CD4-positive, alpha-beta T cell treated with Interleukin-15 for 4 hours (primary cell): ENCODE results near the gene GJD2.

ENCODE experiments used
- DNase-seq: peaks from one replicate; pipeline ENCODE4 v3.0.0-alpha.2; 2020; ENCODE audit warnings: low spot score

Gene GJD2

GRCh38 chr15:34754674-34755418 is at the start of gene GJD2:
TSS of gene GJD2 (minus strand) at chr15:34754998. CDS start at chr15:34754488, 510 bp downstream.
- DNase-seq: no peak

- DNase-seq: no peak
These were observed 49.3 kb upstream of the GJD2 start for GRCh38 chr15:34804113-34804512.

- DNase-seq: no peak
These were observed 48.3 kb upstream of the GJD2 start for GRCh38 chr15:34802803-34803750.

DNA sequence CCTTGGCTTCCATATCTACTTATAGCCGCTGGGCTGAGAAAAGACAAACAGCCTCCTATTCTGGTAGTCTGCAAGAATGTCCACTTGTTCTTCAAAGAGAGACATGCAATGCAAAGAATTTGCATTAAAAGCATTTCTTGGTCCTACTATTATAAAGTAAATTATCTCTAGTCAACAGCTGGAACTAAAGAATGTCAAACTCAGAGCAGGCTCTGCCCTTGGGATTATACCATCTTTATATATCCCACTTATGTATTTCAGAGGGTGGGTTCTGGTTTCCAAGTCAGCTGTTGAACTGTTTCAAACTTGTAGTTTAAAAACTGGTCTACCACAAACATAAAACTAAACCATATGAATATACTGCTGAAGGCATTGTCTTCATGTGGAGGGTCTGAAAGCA is 47.6 kb upstream of the GJD2 start:
- DNase-seq: no peak

GRCh38 chr15:34799149-34800101 is 44.6 kb upstream of the GJD2 start:
- DNase-seq: no peak

DNA sequence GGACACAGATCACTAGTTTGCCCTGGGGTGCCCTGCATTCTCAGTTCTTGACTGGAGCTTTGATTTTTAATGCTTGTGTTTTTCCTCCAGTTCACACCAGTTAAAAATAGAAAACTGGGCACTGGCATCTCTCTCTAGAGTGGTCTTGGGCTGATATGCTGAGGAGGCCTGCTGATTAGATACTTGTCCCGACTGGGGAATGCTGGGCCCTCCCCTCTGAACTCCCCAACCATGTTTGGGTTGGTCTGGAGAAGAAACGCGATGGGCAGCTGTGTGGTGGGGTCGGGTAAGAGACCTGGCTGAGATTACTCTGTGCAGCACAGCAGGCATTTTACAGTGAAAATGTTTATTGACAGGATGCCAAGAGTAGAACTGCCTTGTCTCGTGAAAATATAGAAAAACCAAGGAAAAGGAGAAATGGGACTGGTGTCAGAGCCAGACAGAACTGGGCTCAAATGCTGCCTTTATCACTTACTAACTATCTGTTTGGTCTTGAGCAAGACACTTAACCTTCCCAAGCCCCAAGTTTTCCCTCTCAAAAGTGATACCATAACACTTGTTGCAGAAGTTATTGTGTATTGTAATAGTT is 42.1 kb upstream of the GJD2 start:
- no peak for DNase-seq

DNA sequence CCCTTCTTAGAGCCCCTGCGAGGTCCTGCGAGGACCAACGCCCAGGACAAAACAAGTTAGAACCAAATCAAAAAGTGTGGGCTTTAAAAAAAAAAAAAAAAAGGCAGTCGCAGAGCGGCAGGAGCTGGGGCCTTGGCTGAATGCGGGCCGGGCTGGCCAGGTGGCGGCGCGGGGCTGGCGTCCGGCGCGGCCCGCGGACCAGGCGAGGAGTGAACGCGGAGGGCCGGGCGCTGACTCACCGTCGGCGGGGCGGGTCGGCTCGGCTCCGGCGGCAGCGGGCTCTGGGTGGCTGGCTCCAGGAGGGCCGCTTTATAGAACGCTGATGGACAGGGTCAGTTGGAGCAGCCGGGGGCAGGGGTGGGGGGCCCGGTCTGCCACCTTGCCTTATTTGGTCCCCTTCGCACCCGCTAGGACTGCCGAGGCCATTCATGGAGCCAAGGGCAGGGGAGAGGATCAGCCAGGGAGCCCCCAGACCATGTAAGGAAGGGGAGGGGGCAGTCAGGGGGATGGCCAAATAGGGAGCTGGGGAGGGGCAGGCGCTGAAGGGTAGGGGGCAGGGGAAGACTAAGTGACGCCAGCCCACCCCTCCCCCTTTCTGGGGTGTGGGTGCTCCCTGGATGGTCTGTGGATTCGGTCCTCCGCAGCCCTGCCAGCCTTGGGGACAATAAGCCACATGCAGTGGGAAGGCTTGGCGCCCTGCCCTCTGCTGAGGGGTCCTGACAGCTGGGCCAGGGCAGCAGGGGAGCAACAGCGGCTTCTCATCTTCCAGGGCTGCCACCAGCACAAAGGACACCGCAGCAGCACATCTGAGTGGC is 40.7 kb upstream of the GJD2 start, which contains the start of gene ACTC1:
Gene ACTC1 (minus strand): TSS at position 283 of the 815 bp plus-strand sequence. CDS start 741 bp downstream, outside the sequence.
- no peak for DNase-seq

- DNase-seq: no peak
These were observed 39.9 kb upstream of the GJD2 start for GRCh38 chr15:34794590-34795206.

DNA sequence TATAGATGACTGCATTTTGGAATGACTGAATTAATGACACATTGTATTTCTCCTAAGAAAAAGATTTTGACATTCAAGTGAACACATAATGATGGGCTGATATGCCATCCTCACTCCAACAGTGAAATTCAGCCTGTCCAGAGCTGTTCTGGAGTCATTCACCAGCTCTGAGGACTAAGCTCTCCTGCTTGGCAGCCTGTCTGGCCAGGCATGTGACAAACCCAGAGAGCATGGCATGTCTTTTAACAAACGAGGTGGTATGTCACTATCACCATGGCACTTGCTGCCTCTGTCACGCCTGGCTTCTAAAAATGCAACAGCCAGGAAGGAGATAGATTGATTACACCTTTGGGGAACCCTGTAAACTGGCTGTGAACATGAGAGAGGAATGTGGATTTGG is 39.1 kb upstream of the GJD2 start:
- DNase-seq: no peak

DNA sequence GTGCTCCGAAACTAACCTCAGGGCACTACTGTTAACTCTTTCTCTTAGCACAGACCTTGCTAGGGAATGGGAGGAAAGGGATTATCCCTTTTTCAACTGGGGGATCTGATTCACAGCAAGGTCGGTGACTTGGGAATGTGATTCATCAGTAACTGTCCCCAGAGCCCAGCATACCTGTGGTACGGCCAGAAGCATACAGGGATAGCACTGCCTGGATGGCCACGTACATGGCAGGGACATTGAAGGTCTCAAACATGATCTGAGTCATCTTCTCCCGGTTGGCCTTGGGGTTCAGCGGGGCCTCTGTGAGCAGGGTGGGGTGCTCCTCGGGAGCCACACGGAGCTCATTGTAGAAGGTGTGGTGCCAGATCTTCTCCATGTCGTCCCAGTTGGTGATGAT is 38.3 kb upstream of the GJD2 start:
- DNase-seq: no peak

GRCh38 chr15:34791701-34792100 is 36.9 kb upstream of the GJD2 start:
- no peak for DNase-seq

DNA sequence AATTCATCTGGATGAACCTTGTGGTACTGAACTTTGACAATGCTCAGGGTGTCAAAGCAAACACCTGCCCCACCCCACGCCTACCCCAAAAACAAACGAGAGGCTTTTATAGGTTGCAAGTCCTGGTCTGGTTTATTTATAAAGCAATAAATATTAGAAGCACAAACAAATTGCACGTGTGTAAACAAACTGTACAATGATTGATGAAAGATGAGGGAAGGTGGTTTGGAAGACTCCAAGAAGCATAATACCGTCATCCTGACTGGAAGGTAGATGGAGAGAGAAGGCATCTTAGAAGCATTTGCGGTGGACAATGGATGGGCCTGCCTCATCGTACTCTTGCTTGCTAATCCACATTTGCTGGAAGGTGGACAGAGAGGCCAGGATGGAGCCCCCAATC is 35.3 kb upstream of the GJD2 start:
- no peak for DNase-seq

DNA sequence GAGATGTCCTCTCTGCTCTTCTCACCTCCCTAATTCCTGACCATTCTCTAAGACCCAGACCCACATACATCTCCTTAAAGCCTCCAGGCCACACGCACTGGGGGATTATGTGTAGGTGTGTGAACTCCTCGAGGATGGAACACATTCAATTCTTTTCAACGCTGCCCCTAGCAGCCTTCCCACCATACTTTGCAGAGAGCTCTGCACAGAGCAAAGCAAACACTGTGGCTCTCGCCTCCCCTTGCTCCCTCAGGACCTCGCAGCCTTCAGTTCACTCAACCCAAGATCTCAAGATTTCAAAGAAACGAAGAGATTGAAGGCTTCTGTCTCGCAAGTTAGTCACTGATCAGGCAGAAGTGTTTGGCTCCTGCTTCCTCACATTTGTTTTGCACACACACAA is 34.5 kb upstream of the GJD2 start:
- no peak for DNase-seq

- no peak for DNase-seq
These were observed 31.4 kb upstream of the GJD2 start for GRCh38 chr15:34786206-34786605.

- no peak for DNase-seq
These were observed 29.2 kb upstream of the GJD2 start for GRCh38 chr15:34783991-34784390.

DNA sequence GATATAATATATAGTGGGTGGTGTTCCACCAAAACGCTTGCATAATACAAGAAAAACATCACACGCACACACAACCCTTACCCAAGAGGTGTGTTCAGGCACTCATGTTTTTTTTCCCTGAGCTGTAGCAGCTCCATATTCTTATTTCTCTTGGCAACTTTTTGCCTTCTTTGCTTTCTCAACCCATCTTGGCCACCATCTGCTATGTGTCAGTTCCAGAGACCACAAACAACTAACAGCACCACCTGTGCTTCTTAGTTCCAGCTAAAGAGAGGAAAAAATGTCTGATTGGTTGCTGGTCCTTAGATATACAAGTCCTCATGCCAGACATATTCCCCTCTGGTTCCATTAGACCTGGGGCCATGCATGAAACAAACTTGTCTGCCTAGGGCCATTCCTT is 28.6 kb upstream of the GJD2 start:
- no peak for DNase-seq

GRCh38 chr15:34782901-34783300 is 28.1 kb upstream of the GJD2 start:
- no peak for DNase-seq

- DNase-seq: no peak
These were observed 25.9 kb upstream of the GJD2 start for GRCh38 chr15:34780725-34781124.

DNA sequence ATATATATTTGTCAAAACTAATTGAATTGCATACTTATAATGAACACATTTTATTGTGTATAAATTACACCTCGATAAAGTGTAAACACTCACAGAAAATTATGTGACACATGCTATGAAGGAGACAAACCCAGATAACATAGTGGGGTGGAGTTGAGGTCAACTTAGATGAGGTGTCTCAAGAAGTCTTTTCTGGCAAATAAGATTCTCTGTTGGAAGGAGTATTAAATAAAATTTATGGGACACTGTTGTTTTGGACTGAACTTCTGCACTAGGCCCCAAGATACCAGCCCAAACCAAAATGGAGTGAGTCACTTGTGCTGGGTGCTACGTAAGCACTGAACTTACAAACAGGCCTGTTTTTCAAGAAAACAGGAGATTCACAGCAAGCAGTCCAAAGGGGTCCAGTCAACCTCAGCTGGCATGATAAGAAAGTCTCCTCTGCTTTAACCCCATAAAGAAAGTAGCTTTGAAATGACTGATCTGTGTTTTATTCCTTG is 21.9 kb upstream of the GJD2 start:
- DNase-seq: no peak

DNA sequence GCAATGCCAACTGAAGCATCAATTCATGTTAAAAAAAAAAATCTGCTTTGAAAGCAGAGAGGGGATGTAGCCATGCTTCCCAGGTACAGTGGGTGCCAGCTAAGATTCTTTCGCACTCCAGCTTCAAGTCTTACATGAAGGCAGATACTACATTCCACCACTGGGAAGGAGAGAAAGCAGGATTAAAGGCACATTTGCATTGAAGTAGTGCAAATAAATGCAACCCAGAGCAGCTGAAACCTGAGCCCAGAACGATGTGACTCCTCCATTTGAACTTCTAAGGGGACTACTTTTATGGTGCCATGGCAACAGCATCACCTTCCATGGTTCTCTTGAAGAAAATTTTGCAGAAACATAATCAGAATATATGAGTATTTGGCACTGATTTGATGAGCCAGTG is 19.1 kb upstream of the GJD2 start:
- no peak for DNase-seq
